Endodermal cell (in vitro differentiated cells): Measurements from ENCODE around the gene AKAP12. TPM values are rescaled to one million over a fixed set of nuclear protein-coding genes. Genes with fewer than 3 reads are reported as not detected.

Source experiments
- DNase-seq: peaks from one replicate; pipeline ENCODE4 v3.0.0-alpha.2; 2017
- H3K27ac ChIP-seq: 2 replicates; pipeline ENCODE4 v1.5.1; 2013; ENCODE audit warnings: mild to moderate bottlenecking, low read depth, low read length, moderate library complexity
- H3K27me3 ChIP-seq: 2 replicates; pipeline ENCODE4 v1.6.1; 2013; ENCODE audit warnings: mild to moderate bottlenecking, low read length, moderate library complexity; ENCODE audit not compliant: insufficient read depth, control insufficient read depth, poor library complexity, severe bottlenecking
- H3K36me3 ChIP-seq: 2 replicates; pipeline ENCODE4 v1.7.0; 2013; ENCODE audit warnings: mild to moderate bottlenecking, low read length, moderate library complexity; ENCODE audit not compliant: control insufficient read depth, insufficient read depth
- H3K4me1 ChIP-seq: one replicate; pipeline ENCODE4 v1.7.0; 2013; ENCODE audit warnings: low read length; ENCODE audit not compliant: control insufficient read depth, insufficient read depth
- H3K4me3 ChIP-seq: 2 replicates; pipeline ENCODE4 v1.5.1; 2013; ENCODE audit warnings: mild to moderate bottlenecking, low read length, moderate library complexity
- H3K9ac ChIP-seq: 2 replicates; pipeline ENCODE4 v1.6.1; 2013; ENCODE audit warnings: mild to moderate bottlenecking, low read length, moderate library complexity; ENCODE audit not compliant: poor library complexity, severe bottlenecking; ENCODE audit errors: extremely low read depth
- H3K9me3 ChIP-seq: 2 replicates; pipeline ENCODE4 v1.6.1; 2013; ENCODE audit warnings: mild to moderate bottlenecking, low read length, moderate library complexity; ENCODE audit not compliant: control insufficient read depth
- H3K27ac Mint-ChIP-seq: 2 replicates; pipeline ENCODE4 v1.8.0; 2020; ENCODE audit warnings: mixed read lengths
- H3K27me3 Mint-ChIP-seq: 2 replicates; pipeline ENCODE4 v1.8.0; 2021; ENCODE audit warnings: mild to moderate bottlenecking, mixed read lengths; ENCODE audit not compliant: insufficient read depth
- H3K36me3 Mint-ChIP-seq: 2 replicates; pipeline ENCODE4 v1.8.0; 2020; ENCODE audit warnings: low read depth, mixed read lengths
- H3K4me1 Mint-ChIP-seq: 2 replicates; pipeline ENCODE4 v1.8.0; 2020; ENCODE audit warnings: mixed read lengths
- H3K4me3 Mint-ChIP-seq: 2 replicates; pipeline ENCODE4 v1.8.0; 2020; ENCODE audit warnings: mild to moderate bottlenecking, moderate library complexity, mixed read lengths
- H3K9me3 Mint-ChIP-seq: 2 replicates; pipeline ENCODE4 v1.8.0; 2020; ENCODE audit warnings: mild to moderate bottlenecking, mixed read lengths
- CTCF ChIP-seq: fragments of 200-600 bp; sonication (generic); conservative IDR thresholded peaks from 2 replicates; pipeline ENCODE4 v1.5.0; 2021; ENCODE audit warnings: antibody characterized with exemption, mild to moderate bottlenecking
- WGBS, 2 experiments: methylation state at CpG; one replicate each; pipeline versions ENCODE4 v1.1.5 to v1.1.7; 2013; ENCODE audit warnings: missing lambda C conversion rate in 2 of 2, mixed read lengths in 1 of 2; ENCODE audit not compliant: insufficient coverage in 1 of 2, insufficient read length in 1 of 2; 5-methylcytosine and 5-hydroxymethylcytosine counted together
- total RNA-seq, 2 donors: library from RNA; stranded (reverse); fragmentation: NEBNext Ultra II Directional in 1 of 2; extraction: Animal tissue kit (Norgen Biotek cat#: 25700) in 1 of 2; gene quantifications; 2 replicates in 1 of 2; 3 replicates in 1 of 2; pipeline ENCODE4 v1.2.1, GENCODE V29; 2021

Gene AKAP12
- total RNA-seq, 2 donors from 2014 or later = 27.3 to 33.3 TPM

DNA sequence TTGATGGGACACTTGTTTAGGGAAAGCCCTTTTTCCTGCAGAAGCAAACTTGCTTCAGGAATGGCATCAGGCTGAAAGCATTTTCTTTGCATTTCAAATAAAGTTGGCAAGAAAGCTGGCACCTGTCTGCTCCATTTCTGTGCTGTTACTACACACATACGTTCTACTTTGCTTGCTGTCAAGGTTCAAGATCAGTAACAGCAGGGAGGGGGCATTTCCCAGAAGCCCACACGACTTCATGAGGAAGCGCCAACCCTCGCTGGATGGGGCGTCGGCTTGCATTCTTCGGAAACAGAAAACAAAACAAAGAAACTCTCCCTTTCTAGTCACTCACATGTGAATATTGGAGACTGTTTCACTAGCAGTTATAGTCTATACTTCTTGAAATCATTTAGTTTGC, 46.4 kb downstream of the AKAP12 start:
- DNase-seq = no peak
- Histone ChIP-seq H3K4me1 (peaks cover 3% of the 10 kb centered on the region), H3K9ac (no peak overlapping the region), H3K36me3 (no peaks in the 10 kb centered on the region), H3K9me3 (no peaks in the 10 kb centered on the region), H3K27ac (no peak overlapping the region), H3K4me3 (no peak overlapping the region), H3K27me3 (no peaks in the 10 kb centered on the region)
- H3K9me3 Mint-ChIP-seq = no peaks in the 10 kb centered on the region
- no peak overlapping the region for H3K27ac Mint-ChIP-seq
- H3K27me3 Mint-ChIP-seq = no peaks in the 10 kb centered on the region
- 91% methylated on average over 7 of the region's 7 CpGs; no CpG with 5 or more reads in 1 of the 2 experiments for WGBS, 2 experiments
- peaks cover 10% of the 10 kb centered on the region for H3K4me1 Mint-ChIP-seq
- H3K4me3 Mint-ChIP-seq = no peak overlapping the region
- no peak for TF ChIP-seq CTCF
- peaks cover 2% of the 10 kb centered on the region for H3K36me3 Mint-ChIP-seq

- Histone ChIP-seq H3K27me3 (no peaks in the 10 kb centered on the region), H3K9me3 (no peaks in the 10 kb centered on the region), H3K27ac (no peak overlapping the region), H3K4me3 (no peak overlapping the region), H3K36me3 (no peaks in the 10 kb centered on the region), H3K4me1 (peaks cover 9% of the 10 kb centered on the region), H3K9ac (no peak overlapping the region)
- Mint-ChIP-seq H3K27ac (no peak overlapping the region), H3K4me1 (peaks cover 18% of the 10 kb centered on the region), H3K36me3 (peaks cover 2% of the 10 kb centered on the region), H3K9me3 (no peaks in the 10 kb centered on the region), H3K27me3 (no peaks in the 10 kb centered on the region), H3K4me3 (no peak overlapping the region)
- no peak for TF ChIP-seq CTCF
- WGBS, 2 experiments = 97 to 100% methylated on average over 1 to 10 of the region's 10 CpGs
- DNase-seq = no peak
Measured at GRCh38 chr6:151288712-151289398, 49.1 kb downstream of the AKAP12 start.

- Mint-ChIP-seq H3K9me3 (no peaks in the 10 kb centered on the region), H3K27me3 (no peaks in the 10 kb centered on the region), H3K4me1 (peaks cover 18% of the 10 kb centered on the region), H3K36me3 (peaks cover 2% of the 10 kb centered on the region), H3K27ac (no peak overlapping the region), H3K4me3 (no peak overlapping the region)
- H3K4me1 ChIP-seq = peaks cover 9% of the 10 kb centered on the region
- no peaks in the 10 kb centered on the region for H3K9me3 ChIP-seq
- WGBS, 2 experiments = 98% methylated on average over 2 of the region's 2 CpGs; no CpG with 5 or more reads in 1 of the 2 experiments
- DNase-seq = no peak
- H3K4me3 ChIP-seq = no peak overlapping the region
- no peak overlapping the region for H3K27ac ChIP-seq
- no peak overlapping the region for H3K9ac ChIP-seq
- no peaks in the 10 kb centered on the region for H3K36me3 ChIP-seq
- no peaks in the 10 kb centered on the region for H3K27me3 ChIP-seq
- no peak for TF ChIP-seq CTCF
Measured at GRCh38 chr6:151289399-151290007, 49.7 kb downstream of the AKAP12 start.
